22Rv1 (cell line): ENCODE data around the gene WDR48.

Source experiments
- ZFX ChIP-seq: fragments of 450-650 bp; IDR thresholded peaks from 2 replicates; pipeline ENCODE4 v1.6.1; 2017; ENCODE audit warnings: antibody characterized with exemption, borderline replicate concordance
- TF ChIP-seq, protein P1 (sequence below): fragments of 450-650 bp; IDR thresholded peaks from 2 replicates; pipeline ENCODE4 v1.5.1; 2017; ENCODE audit warnings: mild to moderate bottlenecking

DNA sequence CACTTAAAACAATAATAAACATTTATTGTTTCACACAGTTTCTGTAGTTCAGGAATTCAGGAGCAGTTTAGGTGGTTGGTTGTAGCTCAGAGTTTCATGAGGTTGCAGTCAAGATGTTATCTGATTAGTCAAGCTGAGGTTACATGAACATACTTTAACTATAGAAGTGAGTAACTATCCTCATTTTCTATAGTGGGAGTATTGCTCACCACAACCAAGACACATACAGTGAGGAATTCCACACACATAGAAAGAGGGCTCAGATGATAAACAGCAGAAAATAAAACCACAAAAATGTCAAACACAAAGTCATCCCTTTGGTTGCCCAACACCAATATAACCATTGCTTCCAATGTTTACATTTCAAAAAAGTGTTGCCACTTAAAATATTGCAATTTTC lies 13.7 kb upstream of the WDR48 start:
- TF ChIP-seq, protein P1, sequence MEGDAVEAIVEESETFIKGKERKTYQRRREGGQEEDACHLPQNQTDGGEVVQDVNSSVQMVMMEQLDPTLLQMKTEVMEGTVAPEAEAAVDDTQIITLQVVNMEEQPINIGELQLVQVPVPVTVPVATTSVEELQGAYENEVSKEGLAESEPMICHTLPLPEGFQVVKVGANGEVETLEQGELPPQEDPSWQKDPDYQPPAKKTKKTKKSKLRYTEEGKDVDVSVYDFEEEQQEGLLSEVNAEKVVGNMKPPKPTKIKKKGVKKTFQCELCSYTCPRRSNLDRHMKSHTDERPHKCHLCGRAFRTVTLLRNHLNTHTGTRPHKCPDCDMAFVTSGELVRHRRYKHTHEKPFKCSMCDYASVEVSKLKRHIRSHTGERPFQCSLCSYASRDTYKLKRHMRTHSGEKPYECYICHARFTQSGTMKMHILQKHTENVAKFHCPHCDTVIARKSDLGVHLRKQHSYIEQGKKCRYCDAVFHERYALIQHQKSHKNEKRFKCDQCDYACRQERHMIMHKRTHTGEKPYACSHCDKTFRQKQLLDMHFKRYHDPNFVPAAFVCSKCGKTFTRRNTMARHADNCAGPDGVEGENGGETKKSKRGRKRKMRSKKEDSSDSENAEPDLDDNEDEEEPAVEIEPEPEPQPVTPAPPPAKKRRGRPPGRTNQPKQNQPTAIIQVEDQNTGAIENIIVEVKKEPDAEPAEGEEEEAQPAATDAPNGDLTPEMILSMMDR: no peak
- no peak for TF ChIP-seq ZFX
